ENCODE measurements around the gene RASGRP1. TPM values are rescaled to one million over a fixed set of nuclear protein-coding genes. Genes with fewer than 3 reads are reported as not detected.

RASGRP1 gene
- total RNA-seq: not detected in 2 replicates

GRCh38 chr15:38564557-38565286, at the start of gene RASGRP1:
Gene RASGRP1, minus strand, starts transcription at chr15:38564814. Its CDS starts 186 bp downstream, at chr15:38564628.

GRCh38 chr15:38453971-38454695, 110.5 kb downstream of the RASGRP1 start, which contains the start of gene FAM98B:
Gene FAM98B, plus strand, starts transcription at chr15:38454127. Its CDS starts 35 bp downstream, at chr15:38454162.

Other genes with a start within 250 kb of the RASGRP1 start
- 2.7 and 5.2 TPM in 2 replicates for gene FAM98B, start 110.7 kb downstream of the RASGRP1 start, total RNA-seq

Measured in bronchial smooth muscle cell (primary cell).